SK-N-SH treated with all-trans-retinoic acid at 6 μM for 48 hours (cell line): Measurements from ENCODE around the gene TMEM121B.
A peak's percentile ranks its signal among the peaks of the same experiment; 100 is the strongest.

ENCODE experiments used
- ATAC-seq: fragments of 200-7000 bp; cut with Tn5 transposase; 3 replicates; pipeline ENCODE4 v1.9.1; 2020; ENCODE audit warnings: mild to moderate bottlenecking, moderate library complexity
- ARNTL ChIP-seq: fragments of 450-650 bp; formaldehyde crosslinking; IDR thresholded peaks from 2 replicates; pipeline ENCODE4 v1.5.0; 2020; ENCODE audit warnings: low read depth, mild to moderate bottlenecking, moderate library complexity, borderline replicate concordance
- CSDC2 ChIP-seq: fragments of 250-450 bp; sonication (Bioruptor Pico); IDR thresholded peaks from 2 replicates; pipeline ENCODE4 v1.5.0; 2020; ENCODE audit warnings: mild to moderate bottlenecking, moderate library complexity
- ESRRG ChIP-seq: fragments of 250-450 bp; sonication (Bioruptor Pico); IDR thresholded peaks from 2 replicates; pipeline ENCODE4 v1.6.1; 2021; ENCODE audit warnings: mild to moderate bottlenecking
- GLIS3 ChIP-seq: fragments of 250-450 bp; sonication (Bioruptor Pico); IDR thresholded peaks from 2 replicates; pipeline ENCODE4 v1.5.0; 2020; ENCODE audit warnings: mild to moderate bottlenecking, moderate library complexity
- ISL1 ChIP-seq: fragments of 250-450 bp; sonication (Bioruptor Pico); IDR thresholded peaks from 2 replicates; pipeline ENCODE4 v2.1.2; 2022; ENCODE audit warnings: mild to moderate bottlenecking, moderate library complexity
- OSR1 ChIP-seq: fragments of 250-450 bp; sonication (Bioruptor Pico); IDR thresholded peaks from 2 replicates; pipeline ENCODE4 v1.8.0; 2022; ENCODE audit warnings: moderate library complexity, mild to moderate bottlenecking, inconsistent platforms
- PATZ1 ChIP-seq: fragments of 250-450 bp; sonication (Bioruptor Pico); IDR thresholded peaks from 2 replicates; pipeline ENCODE4 v1.8.0; 2020; ENCODE audit warnings: mild to moderate bottlenecking, moderate library complexity, borderline replicate concordance
- PPARA ChIP-seq: fragments of 250-450 bp; sonication (Bioruptor Pico); IDR thresholded peaks from 2 replicates; pipeline ENCODE4 v1.5.0; 2020; ENCODE audit warnings: mild to moderate bottlenecking, borderline replicate concordance
- RARB ChIP-seq: fragments of 250-450 bp; sonication (Bioruptor Pico); IDR thresholded peaks from 2 replicates; pipeline ENCODE4 v1.8.0; 2021; ENCODE audit warnings: mild to moderate bottlenecking, moderate library complexity
- SNAI2 ChIP-seq: fragments of 250-450 bp; sonication (Bioruptor Pico); IDR thresholded peaks from 2 replicates; pipeline ENCODE4 v1.5.0; 2020; ENCODE audit warnings: mild to moderate bottlenecking, moderate library complexity
- TCF4 ChIP-seq: fragments of 250-450 bp; sonication (Bioruptor Pico); IDR thresholded peaks from 2 replicates; pipeline ENCODE4 v1.8.0; 2021; ENCODE audit warnings: mild to moderate bottlenecking, moderate library complexity, borderline replicate concordance
- TOX ChIP-seq: fragments of 250-450 bp; sonication (Bioruptor Pico); IDR thresholded peaks from 2 replicates; pipeline ENCODE4 v1.8.0; 2021; ENCODE audit warnings: mild to moderate bottlenecking, moderate library complexity, borderline replicate concordance
- ZC3H10 ChIP-seq: fragments of 250-450 bp; sonication (Bioruptor Pico); IDR thresholded peaks from 2 replicates; pipeline ENCODE4 v1.5.1; 2021; ENCODE audit warnings: mild to moderate bottlenecking, moderate library complexity
- ZFP3 ChIP-seq: fragments of 250-450 bp; sonication (Bioruptor Pico); IDR thresholded peaks from 2 replicates; pipeline ENCODE4 v1.5.0; 2020; ENCODE audit warnings: mild to moderate bottlenecking, moderate library complexity
- ZFP30 ChIP-seq: fragments of 450-650 bp; formaldehyde crosslinking; IDR thresholded peaks from 2 replicates; pipeline ENCODE4 v1.5.0; 2022; ENCODE audit warnings: mild to moderate bottlenecking, moderate library complexity
- ZNF565 ChIP-seq: fragments of 450-650 bp; formaldehyde crosslinking; conservative IDR thresholded peaks from 2 replicates; pipeline ENCODE4 v1.5.0; 2020; ENCODE audit warnings: low read depth, mild to moderate bottlenecking, moderate library complexity
- ZNF70 ChIP-seq: fragments of 450-650 bp; formaldehyde crosslinking; IDR thresholded peaks from 2 replicates; pipeline ENCODE4 v1.5.0; 2020; ENCODE audit warnings: mild to moderate bottlenecking, moderate library complexity
- ZNF8 ChIP-seq: fragments of 450-650 bp; formaldehyde crosslinking; IDR thresholded peaks from 2 replicates; pipeline ENCODE4 v1.5.0; 2020; ENCODE audit warnings: mild to moderate bottlenecking, moderate library complexity
- TF ChIP-seq, protein P1 (sequence below): fragments of 250-450 bp; sonication (Bioruptor Pico); IDR thresholded peaks from 2 replicates; pipeline ENCODE4 v1.5.1; 2020; ENCODE audit warnings: low read depth, mild to moderate bottlenecking, moderate library complexity
- TF ChIP-seq, protein P2 (sequence below): fragments of 250-450 bp; sonication (Bioruptor Pico); IDR thresholded peaks from 2 replicates; pipeline ENCODE4 v1.8.0; 2021; ENCODE audit warnings: low read depth, mild to moderate bottlenecking, moderate library complexity, borderline replicate concordance
- TF ChIP-seq, protein P3 (sequence below): fragments of 250-450 bp; sonication (Bioruptor Pico); IDR thresholded peaks from 2 replicates; pipeline ENCODE4 v1.5.1; 2021; ENCODE audit warnings: mild to moderate bottlenecking, moderate library complexity

Gene TMEM121B

GRCh38 chr22:17095538-17095937 lies 25.6 kb downstream of the TMEM121B start:
- ATAC-seq, result peak; percentile 56; the same call in 1 of the 3 replicates
- TF ChIP-seq TOX, result no peak
- TF ChIP-seq ZNF565, result no peak
- no peak for TF ChIP-seq ZC3H10 (CRISPR knock-in tag)
- no peak for TF ChIP-seq ISL1 (CRISPR knock-in tag)
- TF ChIP-seq CSDC2 (CRISPR knock-in tag), result no peak
- no peak for TF ChIP-seq ESRRG
- TF ChIP-seq ZFP3 (CRISPR knock-in tag), result no peak
- TF ChIP-seq GLIS3 (CRISPR knock-in tag), result no peak
- TF ChIP-seq ZFP30 (CRISPR knock-in tag), result no peak
- TF ChIP-seq, all 23 proteins: peak for 0

GRCh38 chr22:17093081-17093480 lies 28.1 kb downstream of the TMEM121B start:
- TF ChIP-seq ARNTL (no peak), PPARA (CRISPR knock-in tag) (no peak), ZNF8 (no peak), RARB (no peak), OSR1 (CRISPR knock-in tag) (no peak), ZFP3 (CRISPR knock-in tag) (no peak), ESRRG (no peak), CSDC2 (CRISPR knock-in tag) (no peak), PATZ1 (CRISPR knock-in tag) (no peak), GLIS3 (CRISPR knock-in tag) (no peak)
- ATAC-seq, result no peak

DNA sequence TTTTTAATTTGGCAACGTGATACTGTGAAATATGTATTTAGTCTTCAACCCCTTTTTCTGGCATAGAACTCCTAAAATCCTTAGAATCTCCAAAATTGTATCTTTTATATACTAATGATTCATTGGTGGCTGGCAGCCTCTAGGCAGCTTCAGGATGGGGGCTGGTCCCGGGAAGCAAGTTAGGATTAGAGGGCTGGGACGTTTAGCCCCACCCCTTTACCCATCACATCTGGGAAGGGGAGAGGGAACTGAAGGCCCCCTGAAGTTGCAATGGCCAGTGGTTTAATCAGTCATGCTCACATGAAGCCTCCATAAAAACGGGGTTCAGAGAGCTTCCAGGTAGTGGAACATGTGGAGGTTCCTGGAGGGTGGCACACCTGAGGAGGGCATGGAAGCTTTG lies 29.3 kb downstream of the TMEM121B start:
- ATAC-seq, result no peak
- no peak for TF ChIP-seq TCF4 (CRISPR knock-in tag)
- TF ChIP-seq RARB, result no peak
- no peak for TF ChIP-seq CSDC2 (CRISPR knock-in tag)
- no peak for TF ChIP-seq ZNF8
- TF ChIP-seq SNAI2, result no peak

DNA sequence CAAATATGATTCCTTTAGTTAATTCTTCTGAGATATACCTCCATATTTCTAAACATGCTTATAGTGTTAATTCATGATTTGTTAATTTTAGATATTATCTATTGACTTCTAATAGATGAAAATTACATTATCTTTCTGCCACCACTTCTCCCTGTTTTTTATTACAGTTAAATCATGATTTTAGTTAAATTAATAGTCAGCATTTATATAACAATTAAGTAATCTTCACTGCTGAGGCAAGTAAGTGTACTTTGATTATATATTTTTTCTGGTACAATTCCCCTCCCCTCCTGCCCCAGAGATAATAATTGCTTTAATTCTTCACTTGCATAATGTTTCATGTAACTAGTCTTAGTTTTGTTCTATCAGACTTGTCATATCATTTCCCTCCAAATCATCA lies 30.6 kb downstream of the TMEM121B start:
- TF ChIP-seq RARB, result no peak
- no peak for TF ChIP-seq ZNF70
- TF ChIP-seq, protein P1, sequence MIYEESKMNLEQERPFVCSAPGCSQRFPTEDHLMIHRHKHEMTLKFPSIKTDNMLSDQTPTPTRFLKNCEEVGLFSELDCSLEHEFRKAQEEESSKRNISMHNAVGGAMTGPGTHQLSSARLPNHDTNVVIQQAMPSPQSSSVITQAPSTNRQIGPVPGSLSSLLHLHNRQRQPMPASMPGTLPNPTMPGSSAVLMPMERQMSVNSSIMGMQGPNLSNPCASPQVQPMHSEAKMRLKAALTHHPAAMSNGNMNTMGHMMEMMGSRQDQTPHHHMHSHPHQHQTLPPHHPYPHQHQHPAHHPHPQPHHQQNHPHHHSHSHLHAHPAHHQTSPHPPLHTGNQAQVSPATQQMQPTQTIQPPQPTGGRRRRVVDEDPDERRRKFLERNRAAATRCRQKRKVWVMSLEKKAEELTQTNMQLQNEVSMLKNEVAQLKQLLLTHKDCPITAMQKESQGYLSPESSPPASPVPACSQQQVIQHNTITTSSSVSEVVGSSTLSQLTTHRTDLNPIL, result no peak
- TF ChIP-seq TOX, result no peak
- TF ChIP-seq ARNTL, result no peak
- TF ChIP-seq, protein P2, sequence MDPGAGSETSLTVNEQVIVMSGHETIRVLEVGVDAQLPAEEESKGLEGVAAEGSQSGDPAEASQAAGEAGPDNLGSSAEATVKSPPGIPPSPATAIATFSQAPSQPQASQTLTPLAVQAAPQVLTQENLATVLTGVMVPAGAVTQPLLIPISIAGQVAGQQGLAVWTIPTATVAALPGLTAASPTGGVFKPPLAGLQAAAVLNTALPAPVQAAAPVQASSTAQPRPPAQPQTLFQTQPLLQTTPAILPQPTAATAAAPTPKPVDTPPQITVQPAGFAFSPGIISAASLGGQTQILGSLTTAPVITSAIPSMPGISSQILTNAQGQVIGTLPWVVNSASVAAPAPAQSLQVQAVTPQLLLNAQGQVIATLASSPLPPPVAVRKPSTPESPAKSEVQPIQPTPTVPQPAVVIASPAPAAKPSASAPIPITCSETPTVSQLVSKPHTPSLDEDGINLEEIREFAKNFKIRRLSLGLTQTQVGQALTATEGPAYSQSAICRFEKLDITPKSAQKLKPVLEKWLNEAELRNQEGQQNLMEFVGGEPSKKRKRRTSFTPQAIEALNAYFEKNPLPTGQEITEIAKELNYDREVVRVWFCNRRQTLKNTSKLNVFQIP (CRISPR knock-in tag), result no peak
- TF ChIP-seq ZFP30 (CRISPR knock-in tag), result no peak
- TF ChIP-seq ZFP3 (CRISPR knock-in tag), result no peak
- TF ChIP-seq, protein P3, sequence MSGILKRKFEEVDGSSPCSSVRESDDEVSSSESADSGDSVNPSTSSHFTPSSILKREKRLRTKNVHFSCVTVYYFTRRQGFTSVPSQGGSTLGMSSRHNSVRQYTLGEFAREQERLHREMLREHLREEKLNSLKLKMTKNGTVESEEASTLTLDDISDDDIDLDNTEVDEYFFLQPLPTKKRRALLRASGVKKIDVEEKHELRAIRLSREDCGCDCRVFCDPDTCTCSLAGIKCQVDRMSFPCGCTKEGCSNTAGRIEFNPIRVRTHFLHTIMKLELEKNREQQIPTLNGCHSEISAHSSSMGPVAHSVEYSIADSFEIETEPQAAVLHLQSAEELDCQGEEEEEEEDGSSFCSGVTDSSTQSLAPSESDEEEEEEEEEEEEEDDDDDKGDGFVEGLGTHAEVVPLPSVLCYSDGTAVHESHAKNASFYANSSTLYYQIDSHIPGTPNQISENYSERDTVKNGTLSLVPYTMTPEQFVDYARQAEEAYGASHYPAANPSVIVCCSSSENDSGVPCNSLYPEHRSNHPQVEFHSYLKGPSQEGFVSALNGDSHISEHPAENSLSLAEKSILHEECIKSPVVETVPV (CRISPR knock-in tag), result no peak
- no peak for TF ChIP-seq ZC3H10 (CRISPR knock-in tag)
- TF ChIP-seq ESRRG, result no peak
- no peak for TF ChIP-seq PPARA (CRISPR knock-in tag)
- TF ChIP-seq ISL1 (CRISPR knock-in tag), result no peak
- no peak for TF ChIP-seq ZNF8
- no peak for TF ChIP-seq OSR1 (CRISPR knock-in tag)
- TF ChIP-seq CSDC2 (CRISPR knock-in tag), result no peak
- ATAC-seq, result no peak

DNA sequence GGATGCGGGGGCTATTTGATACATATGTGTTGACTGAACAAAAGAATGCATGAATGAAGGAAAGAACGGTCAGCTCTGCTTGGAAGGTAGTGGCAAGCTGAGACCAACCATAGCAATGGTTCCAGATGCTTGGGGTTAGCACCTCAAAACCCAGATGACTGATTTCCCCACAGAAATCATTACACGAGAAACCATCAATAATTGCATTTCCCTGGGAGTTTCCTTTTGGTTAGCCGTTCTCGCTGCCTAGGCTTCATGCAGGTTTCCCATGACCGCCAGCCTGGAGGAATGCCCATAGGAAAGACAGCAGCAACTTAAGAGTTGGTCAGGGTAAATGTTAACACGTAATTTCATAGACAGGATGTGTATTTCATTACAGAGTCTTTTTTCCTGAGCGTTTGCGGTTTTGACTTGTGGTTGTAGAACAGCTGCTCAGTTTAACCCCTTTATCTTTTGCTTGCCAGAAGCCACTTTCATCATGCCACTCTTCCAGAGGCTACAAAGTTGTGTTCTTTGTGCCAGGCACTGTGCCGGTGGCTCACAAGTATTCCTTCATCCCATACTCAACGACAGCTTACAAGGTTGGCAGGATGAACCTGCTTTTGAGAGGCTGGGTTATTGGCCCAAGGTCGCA lies 33.5 kb downstream of the TMEM121B start:
- ATAC-seq, result no peak
- TF ChIP-seq SNAI2, result no peak
- TF ChIP-seq, protein P1, result no peak
- TF ChIP-seq, protein P3 (CRISPR knock-in tag), result no peak
- TF ChIP-seq, protein P2 (CRISPR knock-in tag), result no peak
